ENCODE data around the gene RBM23.

Gene RBM23

GRCh38 chr14:22845103-22845394, 73.9 kb downstream of the RBM23 start:
- no peaks in the 10 kb centered on the region for H3K9me3 ChIP-seq (ENCODE audit: insufficient read depth, low read length)
- DNase-seq (ENCODE audit: low read depth, low spot score) = no peak
- TF ChIP-seq ZNF274 (IDR thresholded peaks at IDR 0.05; ENCODE audit: low read depth, low read length) (no peak), SUZ12 (IDR thresholded peaks at IDR 0.05; ENCODE audit: extremely low read depth, insufficient read depth, insufficient read length) (no peak)
- peaks cover 64% of the 10 kb centered on the region for H3K36me3 ChIP-seq (ENCODE audit: insufficient read depth, insufficient read length, low read length)
- peaks cover 11% of the 10 kb centered on the region for H3K4me1 ChIP-seq (ENCODE audit: insufficient read depth, insufficient read length)
- H3K27me3 ChIP-seq (ENCODE audit: insufficient read depth, insufficient read length) = no peaks in the 10 kb centered on the region
- no peak overlapping the region for H3K9ac ChIP-seq (ENCODE audit: insufficient read length, low read depth)
- H3K4me3 ChIP-seq (ENCODE audit: insufficient read length, low read depth) = no peak overlapping the region

GRCh38 chr14:22844221-22845102, 74.5 kb downstream of the RBM23 start:
- no peaks in the 10 kb centered on the region for H3K9me3 ChIP-seq (ENCODE audit: insufficient read depth, low read length)
- no peak overlapping the region for H3K9ac ChIP-seq (ENCODE audit: insufficient read length, low read depth)
- no peak for DNase-seq (ENCODE audit: low read depth, low spot score)
- H3K36me3 ChIP-seq (ENCODE audit: insufficient read depth, insufficient read length, low read length) = peaks cover 69% of the 10 kb centered on the region
- H3K27me3 ChIP-seq (ENCODE audit: insufficient read depth, insufficient read length) = no peaks in the 10 kb centered on the region
- no peak for TF ChIP-seq ZNF274 (IDR thresholded peaks at IDR 0.05; ENCODE audit: low read depth, low read length)
- no peak for TF ChIP-seq SUZ12 (IDR thresholded peaks at IDR 0.05; ENCODE audit: extremely low read depth, insufficient read depth, insufficient read length)
- TF ChIP-seq YY1 (IDR thresholded peaks at IDR 0.05; ENCODE audit: insufficient read depth, insufficient read length) = no peak
- peaks cover 11% of the 10 kb centered on the region for H3K4me1 ChIP-seq (ENCODE audit: insufficient read depth, insufficient read length)
- H3K4me3 ChIP-seq (ENCODE audit: insufficient read length, low read depth) = no peak overlapping the region

Data from NT2/D1 (cell line).